B cell (primary cell): Measurements from ENCODE around the gene ARL11. TPM values are rescaled to one million over a fixed set of nuclear protein-coding genes. Genes with fewer than 3 reads are reported as not detected.

Experiments used
- ATAC-seq: fragments of 200-7000 bp; cut with Tn5 transposase; one replicate; pipeline ENCODE4 v1.10.0; 2021; ENCODE audit warnings: low read depth, mild to moderate bottlenecking, moderate number of reproducible peaks, moderate library complexity
- CTCF ChIA-PET: fragments of 350-600 bp; sonication (Branson Sonifier 250); formaldehyde crosslinking; loops from one replicate; lab custom pipeline; 2021; ENCODE audit warnings: antibody characterized with exemption, inconsistent platforms; lab: Charles Lee
- POLR2A ChIA-PET: fragments of 350-600 bp; sonication (Branson Sonifier 250); formaldehyde crosslinking; loops from one replicate; lab custom pipeline; 2021; ENCODE audit warnings: antibody characterized with exemption; lab: Charles Lee
- DNase-seq: peaks from one replicate; pipeline ENCODE4 v3.0.0; 2013
- H2AFZ ChIP-seq: 2 replicates; pipeline ENCODE4 v1.6.1; 2012; ENCODE audit warnings: mild to moderate bottlenecking, low read depth, low read length; ENCODE audit not compliant: insufficient read depth, poor library complexity, severe bottlenecking
- H3K27ac ChIP-seq, 2 donors: 1 replicate in 1 of 2; 2 replicates in 1 of 2; pipeline ENCODE4 v1.5.1; 2012 to 2013; ENCODE audit warnings: low read length in 2 of 2, mild to moderate bottlenecking in 2 of 2, moderate library complexity in 1 of 2
- H3K27me3 ChIP-seq, 4 experiments: fragments of 200-600 bp in 1 of 4; sonication (generic) in 1 of 4; replicated peaks in 1 of 4; 1 replicate in 2 of 4; 2 replicates in 2 of 4; pipeline versions ENCODE4 v1.6.1 to v1.7.0; 2013 to 2016; ENCODE audit warnings: low read length in 3 of 4, mild to moderate bottlenecking in 2 of 4, mixed read lengths in 1 of 4, moderate library complexity in 1 of 4; ENCODE audit not compliant: insufficient read depth in 4 of 4, control insufficient read depth in 3 of 4; ENCODE audit errors: control extremely low read depth in 1 of 4
- H3K36me3 ChIP-seq, 2 experiments: replicated peaks in 1 of 2; 1 replicate in 1 of 2; 2 replicates in 1 of 2; pipeline versions ENCODE4 v1.6.1 to v1.7.1; 2013; ENCODE audit warnings: low read length in 1 of 2; ENCODE audit not compliant: insufficient read depth in 2 of 2, control insufficient read depth in 1 of 2; ENCODE audit errors: control extremely low read depth in 1 of 2, extremely low read depth in 1 of 2
- H3K4me1 ChIP-seq, 2 donors: fragments of 200-600 bp in 1 of 2; sonication (generic) in 1 of 2; 1 replicate in 1 of 2; 2 replicates in 1 of 2; pipeline versions ENCODE4 v1.5.1 to v1.6.1; 2013 to 2017; ENCODE audit warnings: low read length in 2 of 2; ENCODE audit not compliant: control insufficient read depth in 2 of 2, insufficient read depth in 2 of 2
- H3K4me2 ChIP-seq: replicated peaks from 2 replicates; pipeline ENCODE3; 2012; ENCODE audit warnings: mild to moderate bottlenecking, low read depth, low read length; ENCODE audit not compliant: poor library complexity, severe bottlenecking
- H3K4me3 ChIP-seq, 5 experiments: fragments of 200-600 bp in 1 of 5; sonication (generic) in 1 of 5; 1 replicate in 3 of 5; 2 replicates in 2 of 5; pipeline versions ENCODE4 v1.5.1 to v1.7.0; 2011 to 2016; ENCODE audit warnings: low read length in 4 of 5, mild to moderate bottlenecking in 4 of 5, low read depth in 2 of 5, control low read depth in 1 of 5, moderate library complexity in 1 of 5; ENCODE audit not compliant: insufficient read depth in 1 of 5; ENCODE audit errors: control extremely low read depth in 1 of 5, extremely low read depth in 1 of 5
- H3K79me2 ChIP-seq: fragments of 200-600 bp; sonication (generic); one replicate; pipeline ENCODE4 v1.6.0; 2016; ENCODE audit warnings: low read length; ENCODE audit not compliant: control insufficient read depth, insufficient read depth
- H3K9ac ChIP-seq: fragments of 200-600 bp; sonication (generic); 2 replicates; pipeline ENCODE4 v1.6.1; 2017; ENCODE audit warnings: mild to moderate bottlenecking, low read length, moderate library complexity
- H3K9me3 ChIP-seq, 3 donors: one replicate each; pipeline versions ENCODE4 v1.6.1 to v1.7.1; 2013; ENCODE audit warnings: low read length in 2 of 3; ENCODE audit not compliant: control insufficient read depth in 2 of 3, insufficient read depth in 1 of 3; ENCODE audit errors: control extremely low read depth in 1 of 3
- H4K20me1 ChIP-seq: 2 replicates; pipeline ENCODE4 v1.6.0; 2012; ENCODE audit warnings: mild to moderate bottlenecking, low read length; ENCODE audit not compliant: insufficient read depth, control insufficient read depth, poor library complexity, severe bottlenecking
- H3K27ac Mint-ChIP-seq: one replicate; pipeline ENCODE4 v1.8.0; 2021; ENCODE audit warnings: mixed read lengths
- H3K27me3 Mint-ChIP-seq: one replicate; pipeline ENCODE4 v1.8.0; 2021; ENCODE audit warnings: mixed read lengths
- H3K4me1 Mint-ChIP-seq: one replicate; pipeline ENCODE4 v1.8.0; 2021; ENCODE audit warnings: mixed read lengths
- H3K4me3 Mint-ChIP-seq: one replicate; pipeline ENCODE4 v1.8.0; 2021; ENCODE audit warnings: mixed read lengths
- H3K9me3 Mint-ChIP-seq: one replicate; pipeline ENCODE4 v1.8.0; 2022; ENCODE audit warnings: mixed read lengths; ENCODE audit not compliant: insufficient read depth
- CTCF ChIP-seq: fragments of 200-600 bp; IDR thresholded peaks from one replicate; pipeline ENCODE4 v1.8.0; 2022; ENCODE audit warnings: antibody characterized with exemption, mild to moderate bottlenecking
- EZH2 ChIP-seq: IDR thresholded peaks from 2 replicates; pipeline ENCODE4 v1.6.1; 2012; ENCODE audit warnings: borderline replicate concordance, low read depth, mild to moderate bottlenecking, moderate library complexity, low read length; ENCODE audit not compliant: insufficient read depth, poor library complexity, severe bottlenecking
- WGBS: methylation state at CpG from one replicate; pipeline ENCODE4 v1.1.5; 2013; ENCODE audit warnings: missing lambda C conversion rate; ENCODE audit not compliant: insufficient coverage; 5-methylcytosine and 5-hydroxymethylcytosine counted together
- intact Hi-C: fragments of 100-400 bp; cut with micrococcal nuclease; formaldehyde crosslinking; loops from one replicate; pipeline ENCODE4 v1.10.0; 2022
- polyA plus RNA-seq: library from polyadenylated mRNA; depleted of rRNA; stranded (reverse); fragments of >200 nt; gene quantifications from 2 replicates; pipeline ENCODE4 v1.2.3, GENCODE V29; 2012
- total RNA-seq, 2 donors: library from RNA; stranded (reverse); fragments of 120-200 nt in 1 of 2; gene quantifications; 1 replicate in 1 of 2; 2 replicates in 1 of 2; pipeline versions ENCODE4 v1.2.3 to v1.2.4, GENCODE V29; 2013 to 2022

The ARL11 gene
- total and polyA plus RNA-seq, 2 donors (not counting 1 experiment from before 2014, with no cell fraction given): 5.8 to 21.4 TPM

- ATAC-seq (peak; percentile 95), DNase-seq (peak; percentile 85)
- TF ChIP-seq EZH2: no peak
- TF ChIP-seq CTCF: peak; percentile 84
- ChIA-PET POLR2A (interaction anchor here (0.6 to 0.9 kb wide), 3 partner anchors 91 to 163 kb away, joined by 3 read pairs; partner anchors contain the start of genes CAB39L, PHF11 and SETDB2), CTCF (interaction anchor here (0.6 to 4.3 kb wide), 49 partner anchors 8 to 1205 kb away, joined by 3 to 73 read pairs (median 4); partner anchors contain the start of genes ARL11, CAB39L, CDADC1 and PHF11)
- Histone ChIP-seq H3K79me2 (no peaks in the 10 kb centered on the region), H3K4me1 (peaks cover 12 to 19% of the 10 kb centered on the region in 2 donors), H3K36me3 (no peaks in the 10 kb centered on the region), H3K27me3 (no peaks in the 10 kb centered on the region), H3K4me3 (peak overlapping the region; percentile 7 to 45 (median 36)), H2AFZ (peak overlapping the region; percentile 90), H3K9me3 (peaks cover 0 to 3% (median 0%) of the 10 kb centered on the region in 3 donors), H3K27ac (no peak overlapping the region), H3K4me2 (peak overlapping the region; percentile 80), H3K9ac (peak overlapping the region; percentile 58), H4K20me1 (no peaks in the 10 kb centered on the region)
- peak overlapping the region; percentile 90 for H3K4me3 Mint-ChIP-seq
- WGBS: 41% methylated on average over 7 of the region's 15 CpGs
- intact Hi-C loops: loop anchor here (1.0 to 2.0 kb wide), 7 partner anchors 22 to 367 kb away; partner anchors contain the start of genes CAB39L, PHF11, RCBTB1 and SETDB2
- peaks cover 25% of the 10 kb centered on the region for H3K4me1 Mint-ChIP-seq
- H3K9me3 Mint-ChIP-seq: no peaks in the 10 kb centered on the region
- H3K27ac Mint-ChIP-seq: peak overlapping the region; percentile 92
- H3K27me3 Mint-ChIP-seq: no peaks in the 10 kb centered on the region
Measured at GRCh38 chr13:49606747-49607648, 21.3 kb upstream of the ARL11 start.
